ENCODE data around the gene DYNLRB1.
A peak's percentile ranks its signal among the peaks of the same experiment; 100 is the strongest.

The DYNLRB1 gene

DNA sequence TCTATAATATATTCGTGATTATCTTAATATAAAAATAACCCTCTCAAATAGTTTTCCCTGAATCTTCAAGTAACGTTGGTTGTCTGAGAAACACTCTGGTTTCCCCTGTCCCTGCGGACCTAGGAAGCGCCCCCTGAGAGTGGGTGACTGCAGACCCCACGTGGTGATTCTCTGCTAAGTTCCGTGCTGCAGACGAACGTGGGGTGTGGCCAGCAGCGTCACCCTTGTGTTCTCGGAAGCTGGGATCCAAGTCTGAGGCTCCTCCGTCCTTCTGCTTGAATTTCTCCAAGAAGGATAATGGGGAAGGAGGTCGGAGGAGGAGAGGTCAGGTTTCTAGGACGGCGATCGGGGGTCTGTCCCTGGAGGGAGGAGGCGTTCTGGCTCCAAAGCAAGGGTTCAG lies 25.7 kb downstream of the DYNLRB1 start:
- TF ChIP-seq, protein P1, sequence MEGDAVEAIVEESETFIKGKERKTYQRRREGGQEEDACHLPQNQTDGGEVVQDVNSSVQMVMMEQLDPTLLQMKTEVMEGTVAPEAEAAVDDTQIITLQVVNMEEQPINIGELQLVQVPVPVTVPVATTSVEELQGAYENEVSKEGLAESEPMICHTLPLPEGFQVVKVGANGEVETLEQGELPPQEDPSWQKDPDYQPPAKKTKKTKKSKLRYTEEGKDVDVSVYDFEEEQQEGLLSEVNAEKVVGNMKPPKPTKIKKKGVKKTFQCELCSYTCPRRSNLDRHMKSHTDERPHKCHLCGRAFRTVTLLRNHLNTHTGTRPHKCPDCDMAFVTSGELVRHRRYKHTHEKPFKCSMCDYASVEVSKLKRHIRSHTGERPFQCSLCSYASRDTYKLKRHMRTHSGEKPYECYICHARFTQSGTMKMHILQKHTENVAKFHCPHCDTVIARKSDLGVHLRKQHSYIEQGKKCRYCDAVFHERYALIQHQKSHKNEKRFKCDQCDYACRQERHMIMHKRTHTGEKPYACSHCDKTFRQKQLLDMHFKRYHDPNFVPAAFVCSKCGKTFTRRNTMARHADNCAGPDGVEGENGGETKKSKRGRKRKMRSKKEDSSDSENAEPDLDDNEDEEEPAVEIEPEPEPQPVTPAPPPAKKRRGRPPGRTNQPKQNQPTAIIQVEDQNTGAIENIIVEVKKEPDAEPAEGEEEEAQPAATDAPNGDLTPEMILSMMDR (IDR thresholded peaks at IDR 0.05): no peak
- H3K27ac ChIP-seq: no peak overlapping the region
- H3K9me3 ChIP-seq: no peaks in the 10 kb centered on the region
- no peak overlapping the region for H3K4me3 ChIP-seq (ENCODE audit: low read depth in 1 of 2, low read length in 1 of 2)
- H3K27me3 ChIP-seq: peaks cover 13% of the 10 kb centered on the region
- peaks cover 38% of the 10 kb centered on the region for H3K36me3 ChIP-seq
- peaks cover 7 to 8% of the 10 kb centered on the region in 2 experiments for H3K4me1 ChIP-seq (ENCODE audit: control insufficient read depth in 1 of 2, insufficient read depth in 1 of 2, low read depth in 1 of 2, low read length in 1 of 2)

- Histone ChIP-seq H3K9me3 (no peaks in the 10 kb centered on the region), H3K4me3 (ENCODE audit: low read depth in 1 of 2, low read length in 1 of 2) (no peak overlapping the region), H3K4me1 (ENCODE audit: control insufficient read depth in 1 of 2, insufficient read depth in 1 of 2, low read depth in 1 of 2, low read length in 1 of 2) (peaks cover 7 to 8% of the 10 kb centered on the region in 2 experiments), H3K27ac (no peak overlapping the region), H3K36me3 (peaks cover 33% of the 10 kb centered on the region), H3K27me3 (peaks cover 13% of the 10 kb centered on the region)
- TF ChIP-seq, protein P1 (IDR thresholded peaks at IDR 0.05): no peak
Observed at GRCh38 chr20:34542439-34542838, 26.2 kb downstream of the DYNLRB1 start.

GRCh38 chr20:34543463-34544056 lies 27.3 kb downstream of the DYNLRB1 start:
- TF ChIP-seq, protein P1 (IDR thresholded peaks at IDR 0.05): no peak
- H3K27me3 ChIP-seq: peaks cover 13% of the 10 kb centered on the region
- H3K9me3 ChIP-seq: no peaks in the 10 kb centered on the region
- H3K4me1 ChIP-seq (ENCODE audit: control insufficient read depth in 1 of 2, insufficient read depth in 1 of 2, low read depth in 1 of 2, low read length in 1 of 2): peaks cover 7 to 8% of the 10 kb centered on the region in 2 experiments
- no peak overlapping the region for H3K4me3 ChIP-seq (ENCODE audit: low read depth in 1 of 2, low read length in 1 of 2)
- H3K27ac ChIP-seq: no peak overlapping the region
- H3K36me3 ChIP-seq: peaks cover 30% of the 10 kb centered on the region

- H3K27me3 ChIP-seq: peaks cover 13% of the 10 kb centered on the region
- H3K4me3 ChIP-seq (ENCODE audit: low read depth in 1 of 2, low read length in 1 of 2): peak overlapping the region; percentile 39 to 45
- H3K4me1 ChIP-seq (ENCODE audit: control insufficient read depth in 1 of 2, insufficient read depth in 1 of 2, low read depth in 1 of 2, low read length in 1 of 2): peaks cover 7 to 8% of the 10 kb centered on the region in 2 experiments
- H3K9me3 ChIP-seq: no peaks in the 10 kb centered on the region
- H3K36me3 ChIP-seq: peaks cover 30% of the 10 kb centered on the region
- no peak overlapping the region for H3K27ac ChIP-seq
- TF ChIP-seq, protein P1 (IDR thresholded peaks at IDR 0.05): no peak
Observed at GRCh38 chr20:34544109-34544796, 28.0 kb downstream of the DYNLRB1 start.

- H3K4me1 ChIP-seq (ENCODE audit: control insufficient read depth in 1 of 2, insufficient read depth in 1 of 2, low read depth in 1 of 2, low read length in 1 of 2): peaks cover 8 to 12% of the 10 kb centered on the region in 2 experiments
- no peaks in the 10 kb centered on the region for H3K9me3 ChIP-seq
- H3K36me3 ChIP-seq: peaks cover 8% of the 10 kb centered on the region
- H3K27me3 ChIP-seq: peaks cover 13% of the 10 kb centered on the region
- no peak overlapping the region for H3K4me3 ChIP-seq (ENCODE audit: low read depth in 1 of 2, low read length in 1 of 2)
- H3K27ac ChIP-seq: no peak overlapping the region
- TF ChIP-seq, protein P1 (IDR thresholded peaks at IDR 0.05): no peak
Observed at GRCh38 chr20:34546751-34547181, 30.5 kb downstream of the DYNLRB1 start.
